Mucosa of stomach (tissue), 1 donor: Measurements from ENCODE around the gene DSEL.

Experiments
- H3K27me3 ChIP-seq: one replicate; pipeline ENCODE4 v1.7.0; 2013; ENCODE audit warnings: mild to moderate bottlenecking, low read length; ENCODE audit not compliant: control insufficient read depth, insufficient read depth
- H3K36me3 ChIP-seq: one replicate; pipeline ENCODE4 v1.7.0; 2013; ENCODE audit warnings: low read length; ENCODE audit not compliant: control insufficient read depth, insufficient read depth
- H3K4me1 ChIP-seq: one replicate; pipeline ENCODE4 v1.7.0; 2013; ENCODE audit warnings: mild to moderate bottlenecking, low read length; ENCODE audit not compliant: control insufficient read depth, insufficient read depth
- H3K4me3 ChIP-seq: one replicate; pipeline ENCODE4 v1.7.0; 2013; ENCODE audit warnings: low read length
- H3K9ac ChIP-seq: one replicate; pipeline ENCODE4 v1.7.0; 2013; ENCODE audit warnings: mild to moderate bottlenecking, low read length, moderate library complexity
- H3K9me3 ChIP-seq: one replicate; pipeline ENCODE4 v1.7.0; 2013; ENCODE audit warnings: mild to moderate bottlenecking, low read length, moderate library complexity; ENCODE audit not compliant: control insufficient read depth
- donor health status: Pancreatic carcinoma.

DSEL gene

DNA sequence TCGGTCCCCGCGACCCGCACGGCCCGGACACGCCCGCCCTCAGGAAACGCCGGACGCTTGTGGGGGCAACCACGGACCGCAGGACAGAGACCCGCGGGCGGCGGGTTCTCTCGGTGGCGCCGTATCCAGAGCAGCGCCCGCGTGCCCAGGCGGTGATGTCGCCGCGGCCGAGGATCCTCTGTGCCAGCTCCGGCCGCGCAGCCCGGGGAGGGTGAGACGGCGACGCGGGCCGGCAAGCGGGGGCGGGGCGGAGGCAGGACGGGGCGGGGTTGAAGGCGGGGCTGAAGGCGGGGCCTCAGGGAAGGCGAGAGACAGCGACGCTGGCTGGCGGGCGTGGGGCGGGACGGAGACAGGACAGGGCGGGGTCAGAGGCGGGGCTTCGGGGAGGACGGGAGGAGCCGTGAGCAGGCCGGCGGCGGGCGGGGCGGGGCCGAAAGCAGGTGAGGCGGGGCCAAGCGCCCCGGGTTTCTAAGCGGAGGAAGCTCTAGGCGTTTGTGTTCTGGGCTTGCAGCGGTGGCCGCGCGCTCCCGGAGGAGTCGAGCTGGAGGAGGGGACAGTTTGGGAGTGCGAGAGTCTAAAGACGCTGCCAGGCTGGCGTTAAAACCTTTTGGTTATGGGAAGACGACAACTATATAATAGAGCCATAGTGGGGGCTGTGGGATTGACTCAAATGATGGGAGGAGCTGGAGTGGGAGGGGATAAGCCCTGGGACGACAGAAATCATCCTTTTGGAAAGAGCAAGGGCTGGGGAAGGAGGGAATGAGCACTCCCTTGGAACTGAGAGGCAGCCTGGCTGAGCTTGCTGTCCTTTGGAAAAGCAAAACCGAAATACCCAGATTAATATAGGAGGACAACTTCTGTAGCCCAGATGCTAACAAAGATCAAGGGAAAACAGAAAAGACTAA, at the start of gene DSEL:
DSEL (minus strand) TSS at position 182 of the 905 bp plus-strand sequence. CDS start 2,112 bp downstream, outside the sequence.
- Histone ChIP-seq H3K9me3 (no peaks in the 10 kb centered on the region), H3K27me3 (no peaks in the 10 kb centered on the region), H3K9ac (peak within 1 kb of the TSS; percentile 76), H3K4me3 (peak within 1 kb of the TSS; percentile 57), H3K4me1 (peaks cover 11% of the 10 kb centered on the region), H3K36me3 (no peaks in the 10 kb centered on the region)

DNA sequence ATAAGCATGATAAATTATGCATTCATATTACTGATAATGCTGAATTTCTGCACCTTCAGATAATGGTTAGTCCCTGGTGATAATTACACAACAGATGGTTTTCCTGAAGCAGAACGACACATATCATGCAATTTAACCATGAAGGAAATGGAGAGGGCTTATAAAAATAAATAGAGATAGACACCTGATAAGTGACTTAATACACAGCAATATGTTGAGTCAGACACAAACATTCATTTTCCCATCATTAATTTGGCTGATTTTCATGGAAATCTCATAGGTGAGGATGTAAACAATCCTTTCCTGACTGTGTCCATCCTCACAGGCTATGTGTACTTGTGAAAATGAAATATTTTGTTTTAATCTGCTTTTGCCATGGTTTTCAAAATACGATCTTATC, 36.9 kb upstream of the DSEL start:
- no peaks in the 10 kb centered on the region for H3K36me3 ChIP-seq
- no peaks in the 10 kb centered on the region for H3K4me1 ChIP-seq
- H3K9ac ChIP-seq, result no peak overlapping the region
- H3K4me3 ChIP-seq, result no peak overlapping the region
- H3K27me3 ChIP-seq, result no peaks in the 10 kb centered on the region
- H3K9me3 ChIP-seq, result no peaks in the 10 kb centered on the region

DNA sequence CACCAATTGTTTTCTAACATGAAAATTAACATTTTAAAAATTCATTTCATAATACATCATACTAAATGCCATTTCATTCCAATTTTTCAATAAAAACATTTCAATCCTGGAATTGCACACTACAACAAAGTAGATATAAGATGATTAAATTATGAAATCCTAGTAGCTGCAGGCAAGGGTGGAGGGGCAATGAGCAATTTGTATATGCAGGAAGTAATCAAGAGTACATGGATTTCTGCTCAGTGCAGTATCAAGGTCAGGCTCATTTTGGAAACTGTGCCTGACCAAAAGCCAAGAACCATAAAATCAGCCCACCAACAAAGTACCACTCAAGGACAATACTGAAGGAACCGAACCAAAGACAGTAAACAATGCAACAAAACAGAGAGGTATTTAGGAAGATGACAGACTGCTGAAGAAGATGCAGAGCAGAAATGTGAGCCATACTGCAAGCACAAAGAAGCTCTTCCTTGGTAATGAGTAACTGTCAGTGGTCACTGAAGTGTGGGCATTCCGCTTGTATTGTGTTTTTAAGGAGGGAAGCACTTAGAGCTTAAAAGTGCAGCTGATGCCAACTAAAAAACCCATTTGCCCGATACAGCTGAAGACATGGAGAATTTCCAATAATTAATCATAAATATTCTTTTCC, 34.5 kb upstream of the DSEL start:
- H3K4me3 ChIP-seq, result no peak overlapping the region
- H3K4me1 ChIP-seq, result no peaks in the 10 kb centered on the region
- H3K9me3 ChIP-seq, result no peaks in the 10 kb centered on the region
- H3K36me3 ChIP-seq, result no peaks in the 10 kb centered on the region
- H3K9ac ChIP-seq, result no peak overlapping the region
- no peaks in the 10 kb centered on the region for H3K27me3 ChIP-seq

DNA sequence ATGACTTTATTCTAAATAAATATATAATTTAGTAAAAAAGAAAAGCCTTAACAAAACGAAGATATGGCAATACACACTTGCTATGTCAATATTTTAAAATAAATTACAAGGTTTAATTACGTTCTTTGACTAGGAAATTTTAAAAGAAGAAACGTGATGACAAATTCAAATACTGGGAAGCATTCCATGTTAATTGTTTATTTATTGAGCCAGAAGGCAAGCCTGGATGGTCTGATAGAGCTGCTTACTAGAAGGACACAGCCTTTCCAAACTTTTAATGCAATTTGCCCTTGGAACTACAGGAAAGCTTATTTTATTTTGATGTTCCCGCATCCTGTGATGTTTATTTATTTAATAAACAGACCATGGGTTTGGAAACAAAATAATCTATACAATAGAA, 33.4 kb upstream of the DSEL start:
- H3K9me3 ChIP-seq, result no peaks in the 10 kb centered on the region
- no peaks in the 10 kb centered on the region for H3K36me3 ChIP-seq
- no peak overlapping the region for H3K4me3 ChIP-seq
- no peaks in the 10 kb centered on the region for H3K27me3 ChIP-seq
- no peaks in the 10 kb centered on the region for H3K4me1 ChIP-seq
- H3K9ac ChIP-seq, result no peak overlapping the region

DNA sequence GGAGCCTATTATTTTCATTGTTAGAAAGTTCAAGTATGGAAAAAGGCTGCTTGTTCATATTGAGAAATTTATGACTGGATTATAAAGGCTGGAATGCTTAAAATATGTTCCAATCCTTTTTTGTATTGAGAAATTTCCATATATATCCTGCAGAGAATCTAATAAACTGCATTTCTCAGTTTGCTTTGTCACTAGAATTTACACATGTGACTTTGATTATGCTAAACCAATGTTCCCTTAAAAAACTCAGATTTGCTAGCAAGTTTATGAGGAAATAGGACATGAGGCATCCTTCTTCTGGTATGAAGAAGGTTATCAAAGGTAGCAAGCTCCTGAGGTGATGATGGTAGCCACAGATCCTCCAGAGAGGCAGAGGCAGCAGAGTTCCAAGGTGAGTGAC, 29.2 kb upstream of the DSEL start:
- H3K36me3 ChIP-seq, result no peaks in the 10 kb centered on the region
- H3K4me1 ChIP-seq, result no peaks in the 10 kb centered on the region
- H3K9me3 ChIP-seq, result no peaks in the 10 kb centered on the region
- no peak overlapping the region for H3K4me3 ChIP-seq
- H3K27me3 ChIP-seq, result no peaks in the 10 kb centered on the region
- no peak overlapping the region for H3K9ac ChIP-seq

DNA sequence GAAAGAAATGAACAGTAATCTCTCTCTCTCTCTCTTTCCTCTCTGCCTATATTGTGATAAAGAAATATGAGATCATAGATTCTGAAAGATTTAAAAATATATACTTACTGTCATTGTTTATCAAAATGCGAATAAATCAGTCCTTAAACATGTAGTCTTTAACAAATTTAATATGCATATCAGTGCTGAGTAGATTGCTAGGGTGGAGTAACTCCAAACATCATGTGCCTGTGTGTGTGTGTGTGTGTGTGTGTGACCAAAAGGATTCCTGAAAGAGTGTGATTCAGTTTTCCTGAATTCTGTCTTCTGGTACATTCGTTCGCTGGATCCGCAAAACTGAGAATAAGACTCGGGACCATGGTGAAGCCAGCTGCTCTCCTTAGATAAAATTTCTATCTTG, 24.0 kb upstream of the DSEL start:
- Histone ChIP-seq H3K9ac (no peak overlapping the region), H3K4me1 (no peaks in the 10 kb centered on the region), H3K27me3 (no peaks in the 10 kb centered on the region), H3K4me3 (no peak overlapping the region), H3K9me3 (no peaks in the 10 kb centered on the region), H3K36me3 (no peaks in the 10 kb centered on the region)

DNA sequence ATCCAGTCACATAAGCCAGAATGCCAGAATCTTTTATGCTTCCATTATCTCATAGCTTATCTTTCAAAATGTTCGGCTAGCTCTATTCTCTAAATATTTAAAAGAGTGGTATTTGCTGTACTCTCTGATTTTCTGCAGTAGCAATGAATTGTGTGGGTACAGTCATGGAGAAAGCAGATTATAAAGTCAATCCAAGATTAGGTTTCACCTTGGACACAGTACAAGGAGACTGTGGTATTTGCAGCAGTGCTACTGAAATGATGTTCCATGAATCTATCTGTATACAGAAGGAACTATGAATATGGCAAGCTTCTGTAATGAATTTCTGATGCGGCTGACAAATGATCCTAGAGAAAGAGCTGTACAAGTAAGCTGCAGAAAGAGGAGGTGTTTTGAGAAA, 15.4 kb upstream of the DSEL start:
- Histone ChIP-seq H3K27me3 (no peaks in the 10 kb centered on the region), H3K4me1 (no peaks in the 10 kb centered on the region), H3K9me3 (no peaks in the 10 kb centered on the region), H3K9ac (no peak overlapping the region), H3K36me3 (no peaks in the 10 kb centered on the region), H3K4me3 (no peak overlapping the region)

DNA sequence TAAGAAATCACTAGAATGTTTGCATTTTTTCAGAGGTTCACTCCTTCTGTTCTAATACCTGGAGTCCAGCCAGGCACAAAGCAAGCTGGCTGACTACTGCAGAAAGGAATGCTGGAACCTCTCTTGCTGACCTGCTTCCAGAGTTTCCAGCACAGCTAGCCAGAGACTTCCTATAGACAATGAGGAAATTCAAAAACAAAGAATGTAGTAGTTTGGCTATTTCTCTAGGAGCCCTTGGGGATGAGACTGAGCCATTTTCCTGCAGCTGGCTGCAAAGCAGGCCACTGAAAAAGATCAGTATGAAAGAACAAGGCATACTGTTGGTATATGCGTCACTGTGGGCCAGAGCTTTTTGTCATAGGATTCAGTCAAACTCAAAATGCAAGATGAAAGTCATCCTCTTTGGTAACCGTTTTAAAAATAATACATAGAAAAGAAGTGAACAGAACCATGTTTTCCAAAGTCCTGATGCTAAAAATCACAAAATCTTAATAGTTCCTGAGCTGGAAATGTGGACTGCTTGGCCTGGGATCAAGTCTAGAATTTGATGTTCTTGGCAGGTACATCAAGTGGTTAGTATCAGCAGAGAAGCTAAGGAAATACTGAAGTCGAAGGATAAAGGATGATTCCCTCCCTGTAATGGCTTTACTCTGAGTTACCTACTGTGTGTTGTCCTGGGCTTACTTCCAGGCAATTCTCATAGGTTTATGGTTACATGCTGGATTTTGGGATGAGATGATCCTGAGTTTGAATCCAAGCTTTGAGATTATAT, 9.0 kb upstream of the DSEL start:
- no peaks in the 10 kb centered on the region for H3K9me3 ChIP-seq
- H3K9ac ChIP-seq, result no peak overlapping the region
- H3K4me3 ChIP-seq, result no peak overlapping the region

DNA sequence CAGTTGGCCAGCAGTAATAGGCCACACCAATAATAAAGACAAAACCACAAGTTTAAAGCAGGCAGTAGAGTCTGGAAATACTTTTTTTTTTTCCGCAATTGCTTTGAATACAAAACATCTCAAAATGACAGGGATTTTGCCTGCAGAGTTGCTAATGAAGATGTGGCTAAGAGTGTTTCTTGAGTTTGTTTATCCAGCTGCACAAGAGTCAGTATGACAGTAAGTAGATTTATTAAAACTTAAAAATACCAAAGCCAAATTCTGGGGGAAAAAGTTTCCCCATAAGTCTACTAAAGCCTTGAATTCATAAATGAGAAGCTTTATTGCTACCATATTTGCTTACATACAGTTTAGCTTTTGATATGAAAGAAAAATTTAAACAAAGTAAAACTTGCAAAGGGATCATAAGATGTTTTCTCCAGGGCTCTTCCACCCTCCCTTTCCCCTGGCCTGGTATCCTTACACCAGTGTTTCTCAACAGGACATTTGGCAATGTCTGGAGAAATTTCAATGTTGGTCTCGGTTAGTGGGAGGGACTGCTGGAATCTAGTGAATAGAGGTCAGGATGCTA, 3.9 kb upstream of the DSEL start:
- no peaks in the 10 kb centered on the region for H3K27me3 ChIP-seq

More for the DNA sequence above, 9.0 kb upstream of the DSEL start:
- H3K36me3 ChIP-seq, result no peaks in the 10 kb centered on the region
- no peaks in the 10 kb centered on the region for H3K27me3 ChIP-seq
- no peaks in the 10 kb centered on the region for H3K4me1 ChIP-seq

DNA sequence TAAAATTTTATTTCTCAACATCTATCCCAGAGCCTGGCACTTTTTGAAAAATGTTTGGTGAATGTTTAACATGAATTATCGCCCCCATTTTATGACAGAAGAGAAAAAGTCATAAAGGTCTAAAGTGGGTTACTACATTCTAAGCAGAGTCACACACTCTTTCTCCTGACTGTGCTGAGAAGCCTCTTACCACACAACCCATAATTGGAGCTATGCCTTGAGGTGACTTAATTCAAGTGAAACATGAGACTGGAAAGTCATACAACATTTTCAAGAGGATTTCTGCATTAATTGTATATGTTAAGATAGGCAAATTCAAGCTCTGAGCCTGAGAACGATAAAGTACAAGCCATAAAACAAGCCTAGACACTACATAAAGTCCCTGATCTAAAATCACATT, 3.1 kb upstream of the DSEL start:
- peaks cover 7% of the 10 kb centered on the region for H3K4me1 ChIP-seq
- no peaks in the 10 kb centered on the region for H3K36me3 ChIP-seq
- H3K27me3 ChIP-seq, result no peaks in the 10 kb centered on the region
- no peaks in the 10 kb centered on the region for H3K9me3 ChIP-seq
- no peak overlapping the region for H3K9ac ChIP-seq
- H3K4me3 ChIP-seq, result no peak overlapping the region

More for the DNA sequence above, 3.9 kb upstream of the DSEL start:
- H3K4me3 ChIP-seq, result no peak overlapping the region
- no peaks in the 10 kb centered on the region for H3K9me3 ChIP-seq
- no peaks in the 10 kb centered on the region for H3K36me3 ChIP-seq
- H3K9ac ChIP-seq, result no peak overlapping the region
- peaks cover 7% of the 10 kb centered on the region for H3K4me1 ChIP-seq

DNA sequence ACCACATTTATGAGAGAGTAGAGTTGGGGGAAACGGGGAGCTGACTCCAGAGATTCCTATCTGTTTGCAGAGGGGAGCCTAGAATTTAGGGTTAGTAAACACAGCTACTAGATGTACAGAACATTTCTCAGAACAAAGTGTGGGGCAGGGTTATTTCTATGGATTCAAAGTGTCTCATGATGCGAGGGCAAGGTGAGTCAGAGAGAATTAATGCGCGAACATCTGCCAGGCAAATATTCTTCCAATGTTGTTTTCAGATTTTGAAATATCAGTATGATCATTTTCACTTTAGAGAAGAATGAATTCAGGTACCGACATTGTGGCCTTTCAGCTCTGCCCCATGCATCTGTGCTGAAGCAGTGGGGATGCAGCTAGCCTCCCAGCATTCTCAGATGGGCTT, 2.0 kb upstream of the DSEL start:
- Histone ChIP-seq H3K9ac (no peak overlapping the region), H3K4me3 (no peak overlapping the region), H3K36me3 (no peaks in the 10 kb centered on the region), H3K27me3 (no peaks in the 10 kb centered on the region), H3K4me1 (peaks cover 9% of the 10 kb centered on the region), H3K9me3 (no peaks in the 10 kb centered on the region)

DNA sequence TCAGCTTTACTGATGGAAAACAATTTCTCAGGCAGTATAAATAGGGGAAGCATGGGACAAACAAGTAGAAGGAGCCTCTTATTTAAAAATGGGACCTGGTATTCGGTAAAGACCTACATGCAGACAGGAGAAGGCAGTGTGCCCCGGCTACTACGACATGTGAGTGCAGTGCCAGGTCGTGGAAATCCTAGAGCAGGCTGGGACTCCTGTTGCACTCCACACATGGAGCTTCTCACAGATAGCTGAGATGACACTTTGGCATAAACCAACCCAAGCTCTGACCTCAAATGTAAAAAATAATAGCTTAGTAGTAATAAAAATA, 885 bp upstream of the DSEL start:
- H3K36me3 ChIP-seq, result no peaks in the 10 kb centered on the region
- H3K4me1 ChIP-seq, result peaks cover 11% of the 10 kb centered on the region
- peak overlapping the region; percentile 62 for H3K9ac ChIP-seq
- no peaks in the 10 kb centered on the region for H3K9me3 ChIP-seq
- no peaks in the 10 kb centered on the region for H3K27me3 ChIP-seq
- H3K4me3 ChIP-seq, result peak overlapping the region; percentile 57
